Prostate gland (tissue), 2 donors: Measurements from ENCODE around the gene FOXI1.

ENCODE experiments used
- CTCF ChIP-seq, 4 experiments: fragments of 200-600 bp in 2 of 4; fragments of 450-650 bp in 2 of 4; sonication (generic) in 2 of 4; IDR thresholded peaks; 1 replicate in 3 of 4; 2 replicates in 1 of 4; pipeline ENCODE4 v1.5.1; 2016 to 2019; ENCODE audit warnings: antibody characterized with exemption in 4 of 4, mild to moderate bottlenecking in 2 of 4, moderate library complexity in 2 of 4
- POLR2A ChIP-seq: fragments of 450-650 bp; IDR thresholded peaks from one replicate; pipeline ENCODE4 v1.6.1; 2016; ENCODE audit warnings: antibody characterized with exemption, mild to moderate bottlenecking

- TF ChIP-seq CTCF (IDR thresholded peaks at IDR 0.05) (no peak), POLR2A (no peak)
Observed at GRCh38 chr5:170111088-170111785, 5.5 kb downstream of the FOXI1 start.
